Measurements from ENCODE around the gene MYH3. TPM values are rescaled to one million over a fixed set of nuclear protein-coding genes. Genes with fewer than 3 reads are reported as not detected.

Gene MYH3
- total RNA-seq, 1 experiment from 2014 or later, result 2.9 TPM

DNA sequence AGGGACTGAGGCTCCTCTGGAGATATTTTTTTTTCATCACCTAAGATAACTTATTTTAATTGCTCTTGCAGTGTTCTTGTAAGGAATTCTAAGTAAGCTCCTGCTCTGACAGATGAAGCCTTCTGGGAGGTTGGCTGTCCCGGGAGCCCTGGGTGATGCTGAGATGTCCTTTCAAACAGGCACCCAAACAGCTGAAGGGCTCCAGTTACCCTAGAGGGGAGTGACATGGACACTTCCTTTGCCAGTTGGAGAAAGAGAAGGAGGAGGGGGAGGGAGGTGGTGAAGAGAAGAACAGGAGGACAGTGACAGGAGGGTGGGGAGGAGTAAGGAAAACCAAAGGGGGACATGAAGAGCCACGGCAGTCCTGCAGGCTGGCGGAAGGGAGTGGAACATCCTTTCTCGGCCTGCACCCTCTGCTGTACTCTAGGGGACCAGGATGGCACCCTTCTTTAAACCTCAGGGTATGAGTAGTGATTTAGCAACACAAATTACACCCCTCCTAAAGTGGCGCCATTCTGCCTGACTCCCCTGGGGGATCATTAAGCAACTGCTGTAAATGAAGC is 51.8 kb downstream of the MYH3 start:
- peaks cover 5 to 8% of the 10 kb centered on the region in 2 experiments for H3K4me1 Mint-ChIP-seq
- Histone ChIP-seq H3K4me2 (ENCODE audit: insufficient read depth, insufficient read length, low read length) (no peak overlapping the region), H4K8ac (replicated peaks; ENCODE audit: insufficient read length, low read depth, low read length) (no peak overlapping the region), H3K18ac (ENCODE audit: insufficient read length, low read depth, low read length) (no peak overlapping the region), H3K4me1 (ENCODE audit: insufficient read depth, low read length) (no peaks in the 10 kb centered on the region), H2AK5ac (ENCODE audit: insufficient read length, low read length) (no peak overlapping the region), H2BK15ac (ENCODE audit: low read depth, low read length) (no peak overlapping the region), H3K23me2 (ENCODE audit: insufficient read length, low read depth, low read length, poor library complexity, severe bottlenecking) (no peaks in the 10 kb centered on the region), H3K79me2 (ENCODE audit: insufficient read depth, low read length) (no peaks in the 10 kb centered on the region), H3K56ac (ENCODE audit: insufficient read length, low read depth, low read length) (no peak overlapping the region), H2BK12ac (ENCODE audit: insufficient read length, low read depth, low read length) (no peak overlapping the region), H2BK20ac (ENCODE audit: low read depth, low read length, poor library complexity, severe bottlenecking) (no peak overlapping the region), H4K91ac (ENCODE audit: insufficient read length, low read depth, low read length) (no peak overlapping the region), H3K14ac (ENCODE audit: insufficient read depth, low read length) (no peak overlapping the region), H3K23ac (ENCODE audit: insufficient read length, low read depth, low read length) (no peak overlapping the region), H3K9me3 (ENCODE audit: control insufficient read depth, low read depth, low read length) (no peaks in the 10 kb centered on the region), H2AFZ (ENCODE audit: low read length) (no peak overlapping the region), H3K27ac (ENCODE audit: insufficient read length, low read depth, low read length) (no peak overlapping the region), H3K27me3 (ENCODE audit: insufficient read depth, low read length) (no peaks in the 10 kb centered on the region), H3T11ph (ENCODE audit: low read length) (no peak overlapping the region), H4K5ac (ENCODE audit: insufficient read length, low read depth, low read length) (no peak overlapping the region), H3K9ac (ENCODE audit: extremely low read depth, insufficient read length, low read length) (no peak overlapping the region), H3K79me1 (ENCODE audit: insufficient read depth, low read depth, low read length, poor library complexity, severe bottlenecking) (no peaks in the 10 kb centered on the region), H3K4ac (ENCODE audit: low read depth, low read length) (no peak overlapping the region), H4K20me1 (ENCODE audit: control insufficient read depth, insufficient read depth, insufficient read length) (no peaks in the 10 kb centered on the region), H2BK5ac (ENCODE audit: insufficient read length, low read length) (no peak overlapping the region), H2BK120ac (ENCODE audit: low read depth, low read length, poor library complexity, severe bottlenecking) (no peak overlapping the region)
- H3K36me3 Mint-ChIP-seq (ENCODE audit: insufficient read depth in 1 of 3, low read depth in 3 of 3), result no peaks in the 10 kb centered on the region
- WGBS (ENCODE audit: extremely low coverage, insufficient read length, low lambda C conversion rate), result no CpG with 5 or more reads among the region's 5 CpGs
- no peak for DNase-seq
- no peaks in the 10 kb centered on the region for H3K9me3 Mint-ChIP-seq
- H3K4me3 Mint-ChIP-seq, result no peak overlapping the region
- H3K27ac Mint-ChIP-seq, result peak overlapping the region in 1 of 3 experiments; percentile 69; a peak in 1 of 7 replicates
- H3K27me3 Mint-ChIP-seq (ENCODE audit: low read depth), result no peaks in the 10 kb centered on the region; the same call in 1 of the 2 replicates
- TF ChIP-seq, protein P1, sequence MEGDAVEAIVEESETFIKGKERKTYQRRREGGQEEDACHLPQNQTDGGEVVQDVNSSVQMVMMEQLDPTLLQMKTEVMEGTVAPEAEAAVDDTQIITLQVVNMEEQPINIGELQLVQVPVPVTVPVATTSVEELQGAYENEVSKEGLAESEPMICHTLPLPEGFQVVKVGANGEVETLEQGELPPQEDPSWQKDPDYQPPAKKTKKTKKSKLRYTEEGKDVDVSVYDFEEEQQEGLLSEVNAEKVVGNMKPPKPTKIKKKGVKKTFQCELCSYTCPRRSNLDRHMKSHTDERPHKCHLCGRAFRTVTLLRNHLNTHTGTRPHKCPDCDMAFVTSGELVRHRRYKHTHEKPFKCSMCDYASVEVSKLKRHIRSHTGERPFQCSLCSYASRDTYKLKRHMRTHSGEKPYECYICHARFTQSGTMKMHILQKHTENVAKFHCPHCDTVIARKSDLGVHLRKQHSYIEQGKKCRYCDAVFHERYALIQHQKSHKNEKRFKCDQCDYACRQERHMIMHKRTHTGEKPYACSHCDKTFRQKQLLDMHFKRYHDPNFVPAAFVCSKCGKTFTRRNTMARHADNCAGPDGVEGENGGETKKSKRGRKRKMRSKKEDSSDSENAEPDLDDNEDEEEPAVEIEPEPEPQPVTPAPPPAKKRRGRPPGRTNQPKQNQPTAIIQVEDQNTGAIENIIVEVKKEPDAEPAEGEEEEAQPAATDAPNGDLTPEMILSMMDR (conservative IDR thresholded peaks at IDR 0.05), result no peak

Data from H9 (cell line).